Activated CD4-positive, alpha-beta T cell treated with anti-CD3 and anti-CD28 coated beads, Interleukin-2, amount 10 ng/mL, durations not matched to agents 24 days and 14 days (primary cell): ENCODE results near the gene ABHD1. TPM values are rescaled to one million over a fixed set of nuclear protein-coding genes. Genes with fewer than 3 reads are reported as not detected.
A peak's percentile ranks its signal among the peaks of the same experiment; 100 is the strongest.

ENCODE experiments used
- DNase-seq: peaks from one replicate; pipeline ENCODE4 v3.0.0; 2022
- H3K27ac Mint-ChIP-seq: one replicate; pipeline ENCODE4 v1.8.0; 2022; ENCODE audit warnings: mild to moderate bottlenecking, mixed read lengths
- H3K27me3 Mint-ChIP-seq: one replicate; pipeline ENCODE4 v1.8.0; 2022; ENCODE audit warnings: mixed read lengths
- H3K36me3 Mint-ChIP-seq: one replicate; pipeline ENCODE4 v1.8.0; 2022; ENCODE audit warnings: low read depth, mild to moderate bottlenecking, mixed read lengths
- H3K4me1 Mint-ChIP-seq: one replicate; pipeline ENCODE4 v1.8.0; 2021; ENCODE audit warnings: mixed read lengths
- H3K4me3 Mint-ChIP-seq: one replicate; pipeline ENCODE4 v1.8.0; 2022; ENCODE audit warnings: mild to moderate bottlenecking, moderate library complexity, mixed read lengths
- H3K9me3 Mint-ChIP-seq: one replicate; pipeline ENCODE4 v1.8.0; 2021; ENCODE audit warnings: mixed read lengths
- intact Hi-C: fragments of 100-400 bp; cut with micrococcal nuclease; formaldehyde crosslinking; loops from one replicate; pipeline ENCODE4 v1.15.1; 2023
- total RNA-seq: library from RNA; stranded (reverse); gene quantifications from 2 replicates; pipeline ENCODE4 v1.2.3, GENCODE V29; 2022

Gene ABHD1
- total RNA-seq, 1 donor from 2014 or later, result 0.23 TPM

DNA sequence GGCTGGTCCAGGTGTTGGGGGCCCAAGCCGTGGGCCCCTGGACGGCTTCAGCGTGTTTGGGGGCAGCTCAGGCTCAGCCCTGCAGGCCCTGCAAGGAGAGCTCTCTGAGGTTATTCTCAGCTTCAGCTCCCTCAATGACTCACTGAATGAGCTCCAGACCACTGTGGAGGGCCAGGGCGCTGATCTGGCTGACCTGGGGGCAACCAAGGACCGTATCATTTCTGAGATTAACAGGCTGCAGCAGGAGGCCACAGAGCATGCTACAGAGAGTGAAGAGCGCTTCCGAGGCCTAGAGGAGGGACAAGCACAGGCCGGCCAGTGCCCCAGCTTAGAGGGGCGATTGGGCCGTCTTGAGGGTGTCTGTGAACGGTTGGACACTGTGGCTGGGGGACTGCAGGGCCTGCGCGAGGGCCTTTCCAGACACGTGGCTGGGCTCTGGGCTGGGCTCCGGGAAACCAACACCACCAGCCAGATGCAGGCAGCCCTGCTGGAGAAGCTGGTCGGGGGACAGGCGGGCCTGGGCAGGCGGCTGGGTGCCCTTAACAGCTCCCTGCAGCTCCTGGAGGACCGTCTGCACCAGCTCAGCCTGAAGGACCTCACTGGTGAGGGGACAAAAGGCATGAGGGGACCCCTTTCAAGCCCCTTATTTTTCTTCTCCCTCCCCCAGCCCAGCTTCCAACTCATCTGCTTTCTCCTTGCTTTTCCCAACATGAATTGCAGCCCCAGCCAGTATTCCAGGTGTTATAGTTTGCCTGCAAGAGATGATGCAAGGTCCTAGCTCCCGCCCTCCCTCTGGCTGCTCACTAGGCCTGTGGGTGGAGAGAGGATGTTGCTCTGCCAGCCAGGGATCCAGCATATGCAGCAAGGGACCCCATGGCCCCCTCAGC, 40.0 kb upstream of the ABHD1 start:
- no peaks in the 10 kb centered on the region for H3K27me3 Mint-ChIP-seq
- H3K27ac Mint-ChIP-seq, result no peak overlapping the region
- H3K4me1 Mint-ChIP-seq, result peaks cover 37% of the 10 kb centered on the region
- H3K36me3 Mint-ChIP-seq, result no peaks in the 10 kb centered on the region
- DNase-seq, result peak; percentile 57
- no peaks in the 10 kb centered on the region for H3K9me3 Mint-ChIP-seq
- no peak overlapping the region for H3K4me3 Mint-ChIP-seq
- intact Hi-C loops, result no loop called here

DNA sequence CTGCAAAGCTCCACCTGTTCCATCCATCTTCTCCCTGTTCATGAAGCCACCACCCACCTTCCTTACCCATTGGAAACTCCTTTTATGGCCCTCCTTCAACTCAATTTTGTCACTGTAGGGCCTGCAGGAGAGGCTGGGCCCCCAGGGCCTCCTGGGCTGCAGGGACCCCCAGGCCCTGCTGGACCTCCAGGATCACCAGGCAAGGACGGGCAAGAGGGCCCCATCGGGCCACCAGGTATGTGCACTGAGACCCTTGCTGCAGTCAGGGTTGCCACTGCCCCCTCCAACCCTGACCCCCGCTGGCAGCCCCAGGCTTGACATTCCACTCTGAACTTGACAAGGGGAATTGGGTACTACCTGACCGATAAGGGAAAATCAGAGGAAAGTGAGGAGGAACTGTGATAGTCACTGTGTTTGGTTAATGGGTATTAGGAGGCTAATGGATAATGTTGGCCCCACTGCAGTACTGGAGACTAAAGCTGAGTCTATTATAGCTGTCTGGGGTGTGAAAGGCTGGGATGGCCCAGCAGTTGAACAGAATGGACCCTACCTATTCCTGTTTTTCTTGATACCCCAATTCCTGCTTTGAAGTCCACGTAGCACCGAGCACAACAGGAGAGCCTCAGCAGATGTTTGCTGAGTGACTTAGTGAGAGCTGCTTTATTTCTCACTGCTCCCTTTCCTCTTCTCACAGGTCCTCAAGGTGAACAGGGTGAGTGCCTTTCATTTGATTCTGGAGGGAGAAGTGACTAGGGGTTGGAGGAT, 39.1 kb upstream of the ABHD1 start:
- no peaks in the 10 kb centered on the region for H3K36me3 Mint-ChIP-seq

DNA sequence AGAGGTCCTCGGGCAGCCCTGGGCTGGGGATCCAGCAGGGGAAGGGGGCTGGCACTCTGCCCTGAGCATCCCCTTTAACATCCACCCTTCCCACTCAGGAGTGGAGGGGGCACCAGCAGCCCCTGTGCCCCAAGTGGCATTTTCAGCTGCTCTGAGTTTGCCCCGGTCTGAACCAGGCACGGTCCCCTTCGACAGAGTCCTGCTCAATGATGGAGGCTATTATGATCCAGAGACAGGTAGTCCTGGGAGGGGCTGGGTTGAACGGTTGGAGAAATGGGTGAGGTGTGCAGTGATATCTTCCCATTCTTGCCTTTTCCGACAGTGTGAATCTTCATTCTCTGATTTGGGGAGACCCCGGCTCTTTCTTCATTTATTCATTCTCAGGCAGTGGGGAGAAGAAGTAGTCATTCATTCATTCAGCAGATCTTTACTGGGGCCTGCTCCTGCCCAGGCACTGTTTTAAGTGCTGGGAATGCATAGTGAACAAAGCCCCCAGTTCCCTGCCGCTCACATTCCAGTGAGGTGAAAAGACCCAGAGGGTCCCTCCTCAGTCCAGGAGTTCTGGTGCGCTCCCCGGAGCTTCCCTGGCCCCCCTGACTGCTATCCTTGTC, 38.4 kb upstream of the ABHD1 start:
- intact Hi-C loops, result loop anchor here (1.0 to 5.0 kb wide), 3 partner anchors 53 to 127 kb away; partner anchors contain the start of genes ATRAID, SLC5A6 and TMEM214
- Mint-ChIP-seq H3K36me3 (no peaks in the 10 kb centered on the region), H3K9me3 (no peaks in the 10 kb centered on the region), H3K27me3 (no peaks in the 10 kb centered on the region), H3K4me1 (peaks cover 38% of the 10 kb centered on the region), H3K27ac (peak overlapping the region; percentile 78), H3K4me3 (peak overlapping the region; percentile 90)
- DNase-seq, result peak; percentile 62

More for the DNA sequence above, 39.1 kb upstream of the ABHD1 start:
- Mint-ChIP-seq H3K4me3 (peak overlapping the region; percentile 90), H3K27ac (no peak overlapping the region), H3K4me1 (peaks cover 41% of the 10 kb centered on the region), H3K27me3 (no peaks in the 10 kb centered on the region), H3K9me3 (no peaks in the 10 kb centered on the region)
- intact Hi-C loops, result loop anchor here (1.0 to 5.0 kb wide), 3 partner anchors 52 to 128 kb away; partner anchors contain the start of genes ATRAID, SLC5A6 and TMEM214
- peak; percentile 59 for DNase-seq

DNA sequence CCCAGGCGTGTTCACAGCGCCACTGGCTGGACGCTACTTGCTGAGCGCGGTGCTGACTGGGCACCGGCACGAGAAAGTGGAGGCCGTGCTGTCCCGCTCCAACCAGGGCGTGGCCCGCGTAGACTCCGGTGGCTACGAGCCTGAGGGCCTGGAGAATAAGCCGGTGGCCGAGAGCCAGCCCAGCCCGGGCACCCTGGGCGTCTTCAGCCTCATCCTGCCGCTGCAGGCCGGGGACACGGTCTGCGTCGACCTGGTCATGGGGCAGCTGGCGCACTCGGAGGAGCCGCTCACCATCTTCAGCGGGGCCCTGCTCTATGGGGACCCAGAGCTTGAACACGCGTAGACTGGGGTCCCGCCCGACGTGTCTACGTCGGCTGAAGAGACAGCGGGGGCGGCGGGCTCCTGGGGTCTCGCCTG, 37.9 kb upstream of the ABHD1 start:
- Mint-ChIP-seq H3K27me3 (no peaks in the 10 kb centered on the region), H3K4me1 (peaks cover 35% of the 10 kb centered on the region), H3K27ac (peak overlapping the region; percentile 78), H3K9me3 (no peaks in the 10 kb centered on the region), H3K4me3 (peak overlapping the region; percentile 90), H3K36me3 (no peaks in the 10 kb centered on the region)
- DNase-seq, result peak; percentile 82
- intact Hi-C loops, result loop anchor here (1.0 to 5.0 kb wide), 6 partner anchors 14 to 127 kb away; partner anchors contain the start of genes ATRAID, OST4, PREB and SLC5A6

DNA sequence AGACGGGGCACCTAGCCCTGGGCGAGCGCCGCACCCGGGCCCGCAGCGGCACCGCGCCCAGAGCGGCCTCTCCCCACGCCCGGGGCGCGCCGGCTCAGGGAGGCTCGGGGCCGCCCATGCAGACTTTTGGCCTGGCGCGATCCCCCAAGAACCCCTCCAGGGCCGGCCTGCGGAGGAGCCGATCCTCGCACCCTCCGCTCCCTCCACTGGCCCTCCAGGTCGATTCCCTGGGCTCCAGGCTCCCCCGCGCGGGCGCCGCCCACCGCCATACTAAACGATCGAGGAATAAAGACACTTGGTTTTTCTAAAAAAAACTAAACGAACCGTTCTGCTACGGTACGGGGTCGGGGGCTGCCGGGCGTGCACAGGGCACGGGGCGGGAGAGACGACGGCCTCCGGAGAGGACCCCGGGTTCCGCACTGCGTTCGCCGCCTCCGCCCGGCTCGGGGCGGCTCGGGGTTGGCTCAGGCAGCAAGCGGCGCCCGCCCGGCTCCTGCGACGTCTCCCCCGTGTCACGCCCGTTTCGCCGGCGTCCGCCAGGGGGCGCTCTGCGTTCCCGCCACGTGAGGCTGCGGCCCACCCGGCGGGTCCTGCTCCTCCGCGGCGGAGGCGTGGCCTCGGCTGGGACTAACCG, 37.4 kb upstream of the ABHD1 start:
- intact Hi-C loops, result loop anchor here (1.0 to 5.0 kb wide), 5 partner anchors 15 to 126 kb away; partner anchors contain the start of genes ATRAID, OST4, PREB and SLC5A6

DNA sequence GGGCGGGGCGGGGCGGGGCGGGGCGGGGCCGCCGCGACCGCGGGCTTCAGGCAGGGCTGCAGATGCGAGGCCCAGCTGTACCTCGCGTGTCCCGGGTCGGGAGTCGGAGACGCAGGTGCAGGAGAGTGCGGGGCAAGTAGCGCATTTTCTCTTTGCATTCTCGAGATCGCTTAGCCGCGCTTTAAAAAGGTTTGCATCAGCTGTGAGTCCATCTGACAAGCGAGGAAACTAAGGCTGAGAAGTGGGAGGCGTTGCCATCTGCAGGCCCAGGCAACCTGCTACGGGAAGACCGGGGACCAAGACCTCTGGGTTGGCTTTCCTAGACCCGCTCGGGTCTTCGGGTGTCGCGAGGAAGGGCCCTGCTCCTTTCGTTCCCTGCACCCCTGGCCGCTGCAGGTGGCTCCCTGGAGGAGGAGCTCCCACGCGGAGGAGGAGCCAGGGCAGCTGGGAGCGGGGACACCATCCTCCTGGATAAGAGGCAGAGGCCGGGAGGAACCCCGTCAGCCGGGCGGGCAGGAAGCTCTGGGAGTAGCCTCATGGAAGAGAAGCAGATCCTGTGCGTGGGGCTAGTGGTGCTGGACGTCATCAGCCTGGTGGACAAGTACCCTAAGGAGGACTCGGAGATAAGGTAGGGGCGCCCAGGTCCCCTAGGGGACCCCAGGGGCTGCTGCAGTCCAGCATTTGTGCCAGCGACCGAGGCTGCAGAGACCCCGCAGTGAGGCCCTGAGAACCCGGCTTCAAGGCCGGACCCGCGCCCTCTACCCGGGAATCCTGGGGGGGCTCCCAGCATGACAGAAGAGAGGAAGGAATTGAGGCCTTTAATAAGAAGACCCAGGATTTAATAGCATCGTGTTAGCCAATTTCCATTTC, 36.7 kb upstream of the ABHD1 start, which contains the start of gene KHK:
KHK (plus strand) TSS at position 49 of the 870 bp plus-strand sequence; CDS start at position 537, 488 bp downstream.
- H3K4me1 Mint-ChIP-seq, result peaks cover 25% of the 10 kb centered on the region
- peak within 1 kb of the TSS; percentile 91 for H3K27ac Mint-ChIP-seq
- intact Hi-C loops, result loop anchor here (1.0 to 5.0 kb wide), 5 partner anchors 16 to 125 kb away; partner anchors contain the start of genes ATRAID, OST4, PREB and SLC5A6
- DNase-seq, result no peak
- peak within 1 kb of the TSS; percentile 90 for H3K4me3 Mint-ChIP-seq
- H3K27me3 Mint-ChIP-seq, result no peaks in the 10 kb centered on the region
- no peaks in the 10 kb centered on the region for H3K9me3 Mint-ChIP-seq
- no peaks in the 10 kb centered on the region for H3K36me3 Mint-ChIP-seq

More for the DNA sequence above, 37.4 kb upstream of the ABHD1 start:
- no peaks in the 10 kb centered on the region for H3K27me3 Mint-ChIP-seq
- H3K36me3 Mint-ChIP-seq, result no peaks in the 10 kb centered on the region
- H3K27ac Mint-ChIP-seq, result peak overlapping the region; percentile 91
- H3K9me3 Mint-ChIP-seq, result no peaks in the 10 kb centered on the region
- H3K4me1 Mint-ChIP-seq, result peaks cover 30% of the 10 kb centered on the region
- DNase-seq, result peak; percentile 100
- H3K4me3 Mint-ChIP-seq, result peak overlapping the region; percentile 90

DNA sequence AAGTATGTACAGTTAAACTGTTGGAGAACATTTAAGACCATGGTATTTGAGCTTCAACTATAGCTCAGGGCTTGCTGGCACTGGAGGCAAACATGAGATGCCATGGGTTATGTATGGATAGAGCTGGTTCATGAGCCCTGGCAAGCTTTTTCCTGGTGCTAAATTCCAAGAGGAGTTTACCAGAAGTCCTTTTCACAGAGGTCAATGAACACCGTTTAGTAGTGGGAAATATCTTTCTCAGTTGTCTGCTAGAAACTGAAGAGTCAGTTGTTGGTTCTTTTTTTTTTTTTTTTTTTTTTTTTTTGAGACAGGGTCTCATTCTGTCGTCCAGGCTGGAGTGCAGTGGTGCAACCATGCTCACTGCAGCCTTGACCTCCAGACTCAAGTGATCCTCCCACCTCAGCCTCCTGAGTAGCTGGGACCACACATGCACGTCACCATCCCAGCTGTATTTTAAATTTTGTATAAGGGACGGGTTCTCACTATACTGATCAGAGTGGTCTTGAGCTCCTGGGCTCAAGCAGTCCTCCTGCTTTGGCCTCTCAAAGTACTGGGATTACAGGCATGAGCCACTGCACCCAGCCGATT, 35.7 kb upstream of the ABHD1 start:
- Mint-ChIP-seq H3K9me3 (no peaks in the 10 kb centered on the region), H3K4me1 (peaks cover 25% of the 10 kb centered on the region), H3K27ac (no peak overlapping the region), H3K36me3 (no peaks in the 10 kb centered on the region), H3K27me3 (no peaks in the 10 kb centered on the region), H3K4me3 (peak overlapping the region; percentile 90)
- intact Hi-C loops, result loop anchor here (5.0 kb wide), 2 partner anchors 124 to 126 kb away; partner anchors contain the start of genes ATRAID and SLC5A6
- DNase-seq, result no peak

DNA sequence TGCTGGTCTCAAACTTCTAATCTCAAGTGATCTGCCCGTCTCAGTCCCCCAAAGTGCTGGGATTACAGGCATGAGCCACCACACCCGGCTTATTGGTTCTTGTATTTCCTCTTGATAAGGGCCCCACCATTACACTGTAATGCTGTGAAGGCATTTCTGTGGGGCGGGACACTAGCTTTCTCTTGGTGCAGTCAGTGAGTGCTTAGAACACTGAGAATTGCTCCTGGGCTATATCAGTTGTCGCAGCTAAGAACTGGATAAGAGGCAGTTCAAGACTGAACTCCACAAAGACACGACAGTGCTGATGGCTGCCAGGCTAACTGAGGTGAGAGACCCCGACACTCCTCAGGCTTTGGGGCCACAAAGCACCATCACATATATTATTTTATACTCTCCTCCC, 35.0 kb upstream of the ABHD1 start:
- Mint-ChIP-seq H3K27ac (no peak overlapping the region), H3K27me3 (no peaks in the 10 kb centered on the region), H3K9me3 (no peaks in the 10 kb centered on the region), H3K4me3 (no peak overlapping the region), H3K36me3 (no peaks in the 10 kb centered on the region), H3K4me1 (peaks cover 25% of the 10 kb centered on the region)
- intact Hi-C loops, result loop anchor here (5.0 kb wide), 2 partner anchors 124 to 126 kb away; partner anchors contain the start of genes ATRAID and SLC5A6
- no peak for DNase-seq

DNA sequence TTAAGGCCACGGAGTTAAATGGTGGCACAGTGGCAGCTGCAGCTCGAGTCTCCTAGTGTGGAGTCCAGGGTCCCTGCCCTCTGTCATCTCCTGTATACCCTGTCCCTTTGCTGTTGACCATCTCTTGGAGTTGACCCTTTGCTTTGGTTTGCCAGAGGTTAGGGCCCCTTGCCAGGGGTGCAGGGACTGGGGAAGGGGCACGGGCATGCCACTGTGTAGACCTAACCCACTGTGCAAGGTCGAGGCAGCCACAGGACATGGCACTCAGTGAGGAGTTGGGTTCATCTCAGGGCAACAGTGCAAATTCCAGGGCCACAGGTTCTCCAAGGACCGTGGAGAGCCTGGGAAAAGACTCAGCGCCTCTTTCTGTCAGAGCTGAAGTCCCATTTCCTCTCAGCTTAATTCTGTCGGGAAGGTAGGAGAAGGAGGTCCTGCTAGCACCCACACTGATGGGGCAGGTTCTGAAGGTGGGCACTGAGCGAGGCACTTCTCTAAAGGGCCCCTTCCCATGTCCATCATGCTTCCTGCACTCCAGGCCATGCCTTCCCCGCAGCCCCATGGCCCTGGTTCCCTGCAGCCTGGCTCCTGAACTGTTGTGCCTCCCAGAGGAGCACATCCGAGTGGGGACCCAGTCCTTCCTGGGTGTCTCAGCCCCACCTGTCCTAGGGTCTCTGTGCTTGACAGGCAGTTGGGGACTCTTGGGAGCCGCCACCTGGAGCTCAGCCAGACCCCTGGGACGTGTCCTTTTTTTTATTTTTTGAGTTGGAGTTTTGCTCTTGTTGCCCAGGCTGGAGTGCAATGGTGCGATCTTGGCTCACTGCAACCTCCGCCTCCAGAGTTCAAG, 34.3 kb upstream of the ABHD1 start:
- Mint-ChIP-seq H3K36me3 (no peaks in the 10 kb centered on the region), H3K27ac (no peak overlapping the region), H3K4me3 (no peak overlapping the region), H3K4me1 (peaks cover 25% of the 10 kb centered on the region), H3K27me3 (no peaks in the 10 kb centered on the region), H3K9me3 (no peaks in the 10 kb centered on the region)
- no peak for DNase-seq
- intact Hi-C loops, result loop anchor here (5.0 kb wide), 2 partner anchors 123 to 127 kb away; partner anchors contain the start of genes ATRAID and SLC5A6

DNA sequence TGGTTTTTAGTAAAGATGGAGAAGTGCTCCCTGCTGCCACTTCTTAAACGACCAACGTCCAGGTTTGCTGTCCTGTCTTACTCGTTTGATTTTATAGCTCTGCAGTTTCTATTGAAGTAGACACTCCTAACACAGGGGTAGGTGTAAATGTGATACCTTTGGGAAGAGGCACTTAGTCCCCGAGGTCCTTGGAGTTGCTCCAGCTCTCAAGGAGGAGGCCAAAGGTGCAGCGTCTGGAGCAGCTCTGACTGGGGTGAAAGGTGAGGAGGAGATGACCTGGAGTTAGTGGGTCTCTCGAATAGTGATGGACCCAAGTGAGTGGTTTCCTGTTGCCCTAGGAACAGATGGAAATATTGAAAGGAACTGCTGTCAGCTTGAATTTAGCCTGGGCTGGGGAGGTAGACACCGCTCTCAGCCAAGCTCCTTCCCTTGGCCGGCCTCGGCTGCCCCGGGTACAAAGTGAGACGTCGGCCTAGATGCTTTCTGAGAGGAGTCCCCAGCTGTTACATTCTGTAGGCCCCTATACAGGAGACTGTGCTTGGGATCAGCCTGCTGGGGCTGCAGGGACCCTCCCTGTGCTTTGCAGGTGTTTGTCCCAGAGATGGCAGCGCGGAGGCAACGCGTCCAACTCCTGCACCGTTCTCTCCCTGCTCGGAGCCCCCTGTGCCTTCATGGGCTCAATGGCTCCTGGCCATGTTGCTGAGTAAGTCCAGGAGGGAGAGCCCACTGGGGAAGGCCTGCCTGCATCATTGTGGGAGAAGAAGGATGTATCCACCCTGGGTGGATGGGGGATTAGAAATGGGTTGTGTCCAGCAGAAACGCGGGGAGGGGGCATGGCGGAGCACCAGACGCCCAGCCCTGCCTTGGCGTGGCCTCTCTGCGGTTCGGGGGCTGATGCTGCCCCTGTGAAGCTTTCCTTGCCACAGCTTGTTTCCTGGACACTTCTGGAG, 31.6 kb upstream of the ABHD1 start:
- Mint-ChIP-seq H3K36me3 (no peaks in the 10 kb centered on the region), H3K4me3 (no peak overlapping the region), H3K27ac (peak overlapping the region; percentile 25), H3K9me3 (no peaks in the 10 kb centered on the region), H3K4me1 (peaks cover 27% of the 10 kb centered on the region), H3K27me3 (no peaks in the 10 kb centered on the region)
- no peak for DNase-seq
- intact Hi-C loops, result no loop called here
